ENCODE data around the gene HSPB6. TPM values are rescaled to one million over a fixed set of nuclear protein-coding genes. Genes with fewer than 3 reads are reported as not detected.
A peak's percentile ranks its signal among the peaks of the same experiment; 100 is the strongest.

The HSPB6 gene
- total and polyA plus RNA-seq, 4 donors = 1.8 to 26.9 (median 14.3) TPM

- H3K36me3 ChIP-seq (ENCODE audit: control insufficient read depth, insufficient read depth, low read length) = peaks cover 60% of the 10 kb centered on the region
- peaks cover 41% of the 10 kb centered on the region for H3K4me1 ChIP-seq (ENCODE audit: control insufficient read depth, insufficient read depth, low read length)
- no peak for DNase-seq (ENCODE audit: low read depth in 4 of 6, low spot score in 6 of 6)
- no peaks in the 10 kb centered on the region for H3K27me3 ChIP-seq (ENCODE audit: control insufficient read depth, insufficient read depth, low read length)
- no peaks in the 10 kb centered on the region for H3K9me3 ChIP-seq (ENCODE audit: control insufficient read depth, insufficient read depth, low read length)
- WGBS (ENCODE audit: insufficient coverage) = 30% methylated on average over 73 of the region's 74 CpGs
- peak overlapping the region; percentile 97 for H3K27ac ChIP-seq (ENCODE audit: low read depth, low read length)
- peak overlapping the region; percentile 9 for H3K4me3 ChIP-seq (ENCODE audit: low read depth, low read length)
These were observed 1.1 kb downstream of the HSPB6 start for GRCh38 chr19:35755550-35756376.

GRCh38 chr19:35755131-35755549 is 1.7 kb downstream of the HSPB6 start:
- Histone ChIP-seq H3K27ac (ENCODE audit: low read depth, low read length) (peak overlapping the region; percentile 25), H3K27me3 (ENCODE audit: control insufficient read depth, insufficient read depth, low read length) (no peaks in the 10 kb centered on the region), H3K9me3 (ENCODE audit: control insufficient read depth, insufficient read depth, low read length) (no peaks in the 10 kb centered on the region), H3K4me1 (ENCODE audit: control insufficient read depth, insufficient read depth, low read length) (peaks cover 41% of the 10 kb centered on the region), H3K36me3 (ENCODE audit: control insufficient read depth, insufficient read depth, low read length) (peaks cover 63% of the 10 kb centered on the region), H3K4me3 (ENCODE audit: low read depth, low read length) (no peak overlapping the region)
- 48% methylated on average over 17 of the region's 17 CpGs for WGBS (ENCODE audit: insufficient coverage)
- no peak for DNase-seq (ENCODE audit: low read depth in 4 of 6, low spot score in 6 of 6)

GRCh38 chr19:35754370-35755130 is 2.3 kb downstream of the HSPB6 start:
- H3K27ac ChIP-seq (ENCODE audit: low read depth, low read length) = no peak overlapping the region
- H3K27me3 ChIP-seq (ENCODE audit: control insufficient read depth, insufficient read depth, low read length) = no peaks in the 10 kb centered on the region
- no peak for DNase-seq (ENCODE audit: low read depth in 4 of 6, low spot score in 6 of 6)
- H3K9me3 ChIP-seq (ENCODE audit: control insufficient read depth, insufficient read depth, low read length) = no peaks in the 10 kb centered on the region
- H3K4me1 ChIP-seq (ENCODE audit: control insufficient read depth, insufficient read depth, low read length) = peaks cover 42% of the 10 kb centered on the region
- 86% methylated on average over 12 of the region's 13 CpGs for WGBS (ENCODE audit: insufficient coverage)
- H3K36me3 ChIP-seq (ENCODE audit: control insufficient read depth, insufficient read depth, low read length) = peaks cover 62% of the 10 kb centered on the region
- H3K4me3 ChIP-seq (ENCODE audit: low read depth, low read length) = no peak overlapping the region

GRCh38 chr19:35753634-35754369 is 3.0 kb downstream of the HSPB6 start:
- no peaks in the 10 kb centered on the region for H3K27me3 ChIP-seq (ENCODE audit: control insufficient read depth, insufficient read depth, low read length)
- DNase-seq (ENCODE audit: low read depth in 4 of 6, low spot score in 6 of 6) = no peak
- no peak overlapping the region for H3K4me3 ChIP-seq (ENCODE audit: low read depth, low read length)
- H3K36me3 ChIP-seq (ENCODE audit: control insufficient read depth, insufficient read depth, low read length) = peaks cover 57% of the 10 kb centered on the region
- H3K9me3 ChIP-seq (ENCODE audit: control insufficient read depth, insufficient read depth, low read length) = no peaks in the 10 kb centered on the region
- H3K4me1 ChIP-seq (ENCODE audit: control insufficient read depth, insufficient read depth, low read length) = peaks cover 42% of the 10 kb centered on the region
- 95% methylated on average over 20 of the region's 20 CpGs for WGBS (ENCODE audit: insufficient coverage)
- H3K27ac ChIP-seq (ENCODE audit: low read depth, low read length) = no peak overlapping the region

- Histone ChIP-seq H3K9me3 (ENCODE audit: control insufficient read depth, insufficient read depth, low read length) (no peaks in the 10 kb centered on the region), H3K36me3 (ENCODE audit: control insufficient read depth, insufficient read depth, low read length) (peaks cover 57% of the 10 kb centered on the region), H3K27ac (ENCODE audit: low read depth, low read length) (no peak overlapping the region), H3K4me1 (ENCODE audit: control insufficient read depth, insufficient read depth, low read length) (peaks cover 44% of the 10 kb centered on the region), H3K27me3 (ENCODE audit: control insufficient read depth, insufficient read depth, low read length) (no peaks in the 10 kb centered on the region), H3K4me3 (ENCODE audit: low read depth, low read length) (no peak overlapping the region)
- 95% methylated on average over 16 of the region's 20 CpGs for WGBS (ENCODE audit: insufficient coverage)
- no peak for DNase-seq (ENCODE audit: low read depth in 4 of 6, low spot score in 6 of 6)
These were observed 4.0 kb downstream of the HSPB6 start for GRCh38 chr19:35752746-35753350.

GRCh38 chr19:35751839-35752745 is 4.7 kb downstream of the HSPB6 start:
- no peak overlapping the region for H3K4me3 ChIP-seq (ENCODE audit: low read depth, low read length)
- 97% methylated on average over 11 of the region's 14 CpGs for WGBS (ENCODE audit: insufficient coverage)
- H3K27ac ChIP-seq (ENCODE audit: low read depth, low read length) = no peak overlapping the region
- DNase-seq (ENCODE audit: low read depth in 4 of 6, low spot score in 6 of 6) = no peak
- no peaks in the 10 kb centered on the region for H3K9me3 ChIP-seq (ENCODE audit: control insufficient read depth, insufficient read depth, low read length)
- H3K4me1 ChIP-seq (ENCODE audit: control insufficient read depth, insufficient read depth, low read length) = peaks cover 40% of the 10 kb centered on the region
- peaks cover 60% of the 10 kb centered on the region for H3K36me3 ChIP-seq (ENCODE audit: control insufficient read depth, insufficient read depth, low read length)
- no peaks in the 10 kb centered on the region for H3K27me3 ChIP-seq (ENCODE audit: control insufficient read depth, insufficient read depth, low read length)

- Histone ChIP-seq H3K4me3 (ENCODE audit: low read depth, low read length) (no peak overlapping the region), H3K36me3 (ENCODE audit: control insufficient read depth, insufficient read depth, low read length) (peaks cover 49% of the 10 kb centered on the region), H3K9me3 (ENCODE audit: control insufficient read depth, insufficient read depth, low read length) (no peaks in the 10 kb centered on the region), H3K27me3 (ENCODE audit: control insufficient read depth, insufficient read depth, low read length) (no peaks in the 10 kb centered on the region), H3K27ac (ENCODE audit: low read depth, low read length) (no peak overlapping the region), H3K4me1 (ENCODE audit: control insufficient read depth, insufficient read depth, low read length) (peaks cover 35% of the 10 kb centered on the region)
- 92% methylated on average over 5 of the region's 5 CpGs for WGBS (ENCODE audit: insufficient coverage)
- no peak for DNase-seq (ENCODE audit: low read depth in 4 of 6, low spot score in 6 of 6)
These were observed 6.7 kb downstream of the HSPB6 start for GRCh38 chr19:35750167-35750566.

GRCh38 chr19:35748106-35749020 is 8.5 kb downstream of the HSPB6 start, which contains the start of gene LIN37:
TSS of gene LIN37 (plus strand) at chr19:35748576. CDS start at chr19:35748725, 149 bp downstream.
- Histone ChIP-seq H3K27me3 (ENCODE audit: control insufficient read depth, insufficient read depth, low read length) (no peaks in the 10 kb centered on the region), H3K9me3 (ENCODE audit: control insufficient read depth, insufficient read depth, low read length) (no peaks in the 10 kb centered on the region), H3K27ac (ENCODE audit: low read depth, low read length) (peak within 1 kb of the TSS; percentile 50), H3K4me1 (ENCODE audit: control insufficient read depth, insufficient read depth, low read length) (peaks cover 47% of the 10 kb centered on the region), H3K36me3 (ENCODE audit: control insufficient read depth, insufficient read depth, low read length) (peaks cover 41% of the 10 kb centered on the region), H3K4me3 (ENCODE audit: low read depth, low read length) (peak within 1 kb of the TSS; percentile 94)
- DNase-seq (ENCODE audit: low read depth in 4 of 6, low spot score in 6 of 6) = peak; percentile 98 to 100 (median 100)
- WGBS (ENCODE audit: insufficient coverage) = under 1% methylated on average over 34 of the region's 45 CpGs
